Measurements from ENCODE around the gene DNAJA4. TPM values are rescaled to one million over a fixed set of nuclear protein-coding genes. Genes with fewer than 3 reads are reported as not detected.

Gene DNAJA4
- total RNA-seq, 2 experiments from 2014 or later = 26.0 to 28.5 TPM

DNA sequence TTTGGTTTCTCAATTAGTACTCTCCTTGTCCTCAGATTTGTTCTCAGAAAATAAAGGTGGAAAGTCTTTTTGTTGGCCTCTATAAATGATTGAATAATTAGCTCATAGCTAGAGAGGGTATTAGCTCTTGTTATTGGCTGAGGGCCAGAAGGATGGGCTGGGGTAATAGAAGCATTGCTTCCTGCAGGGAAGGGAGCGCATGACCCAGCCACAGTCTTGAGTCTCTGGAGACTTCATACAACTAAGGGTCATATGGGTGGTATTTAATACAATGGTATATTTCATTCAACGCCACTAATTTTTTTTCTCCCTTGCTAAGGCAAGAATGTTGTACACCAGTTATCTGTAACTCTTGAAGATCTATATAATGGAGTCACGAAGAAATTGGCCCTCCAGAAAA is 8.4 kb downstream of the DNAJA4 start:
- Mint-ChIP-seq H3K4me1 (peaks cover 8% of the 10 kb centered on the region), H3K9me3 (no peaks in the 10 kb centered on the region), H3K4me3 (no peak overlapping the region), H3K27me3 (no peaks in the 10 kb centered on the region), H3K27ac (no peak overlapping the region), H3K36me3 (peaks cover 3% of the 10 kb centered on the region)
- no peak for ATAC-seq (ENCODE audit: low read depth)
- POLR2A ChIA-PET = no interaction called here
- DNase-seq = no peak

- no peak for DNase-seq
- Mint-ChIP-seq H3K4me1 (peaks cover 5% of the 10 kb centered on the region), H3K27me3 (no peaks in the 10 kb centered on the region), H3K4me3 (no peak overlapping the region), H3K27ac (no peak overlapping the region), H3K36me3 (peaks cover 9% of the 10 kb centered on the region), H3K9me3 (no peaks in the 10 kb centered on the region)
- ATAC-seq (ENCODE audit: low read depth) = no peak
- POLR2A ChIA-PET = no interaction called here
Observed at GRCh38 chr15:78274994-78275393, 10.6 kb downstream of the DNAJA4 start.

DNA sequence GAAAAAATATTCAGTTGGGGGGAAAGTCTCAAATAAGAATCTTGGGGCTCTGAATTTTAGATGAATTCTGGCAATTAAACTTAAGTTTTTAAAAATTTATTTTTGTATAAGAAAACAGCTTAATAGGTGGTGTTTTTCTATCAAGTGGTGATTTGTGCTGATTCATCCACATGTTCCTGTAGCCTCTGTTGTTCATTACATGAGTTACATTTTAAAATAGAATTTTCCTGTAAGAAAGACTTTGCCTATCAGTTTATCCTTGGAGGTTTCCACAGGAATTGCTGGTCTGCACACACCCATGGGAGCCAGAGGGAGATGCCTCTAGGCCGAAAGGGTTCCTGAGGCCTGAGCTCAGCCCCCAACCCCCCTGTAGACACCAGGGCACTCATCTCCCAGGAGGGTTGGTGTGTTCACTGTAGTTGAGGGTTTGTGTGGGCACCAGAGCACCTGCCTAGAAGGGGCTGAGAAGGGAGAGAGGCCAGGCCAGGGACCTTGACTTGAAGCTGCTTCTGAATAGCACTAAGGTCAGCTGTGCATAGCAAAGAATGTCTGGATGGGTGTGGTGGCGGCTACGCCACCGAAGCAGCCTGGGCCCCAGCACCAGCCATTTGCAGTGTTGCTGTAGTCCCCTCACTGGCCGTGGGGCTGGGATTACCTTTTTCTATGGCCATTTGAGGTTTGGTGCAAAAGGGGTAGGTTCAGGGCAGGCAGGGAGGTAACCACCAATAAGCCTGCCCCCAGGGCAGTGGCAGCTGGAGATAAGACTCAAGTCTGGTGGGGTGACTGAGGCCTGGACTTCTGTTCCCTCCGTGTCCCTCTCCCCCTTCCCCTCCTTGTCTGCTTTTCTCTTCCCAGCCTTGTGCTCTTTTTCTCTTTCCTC is 11.9 kb downstream of the DNAJA4 start:
- DNase-seq = no peak
- Mint-ChIP-seq H3K36me3 (peaks cover 9% of the 10 kb centered on the region), H3K9me3 (no peaks in the 10 kb centered on the region), H3K4me1 (peaks cover 3% of the 10 kb centered on the region), H3K27ac (no peak overlapping the region), H3K4me3 (no peak overlapping the region), H3K27me3 (no peaks in the 10 kb centered on the region)
- ATAC-seq (ENCODE audit: low read depth) = no peak
- POLR2A ChIA-PET = no interaction called here

DNA sequence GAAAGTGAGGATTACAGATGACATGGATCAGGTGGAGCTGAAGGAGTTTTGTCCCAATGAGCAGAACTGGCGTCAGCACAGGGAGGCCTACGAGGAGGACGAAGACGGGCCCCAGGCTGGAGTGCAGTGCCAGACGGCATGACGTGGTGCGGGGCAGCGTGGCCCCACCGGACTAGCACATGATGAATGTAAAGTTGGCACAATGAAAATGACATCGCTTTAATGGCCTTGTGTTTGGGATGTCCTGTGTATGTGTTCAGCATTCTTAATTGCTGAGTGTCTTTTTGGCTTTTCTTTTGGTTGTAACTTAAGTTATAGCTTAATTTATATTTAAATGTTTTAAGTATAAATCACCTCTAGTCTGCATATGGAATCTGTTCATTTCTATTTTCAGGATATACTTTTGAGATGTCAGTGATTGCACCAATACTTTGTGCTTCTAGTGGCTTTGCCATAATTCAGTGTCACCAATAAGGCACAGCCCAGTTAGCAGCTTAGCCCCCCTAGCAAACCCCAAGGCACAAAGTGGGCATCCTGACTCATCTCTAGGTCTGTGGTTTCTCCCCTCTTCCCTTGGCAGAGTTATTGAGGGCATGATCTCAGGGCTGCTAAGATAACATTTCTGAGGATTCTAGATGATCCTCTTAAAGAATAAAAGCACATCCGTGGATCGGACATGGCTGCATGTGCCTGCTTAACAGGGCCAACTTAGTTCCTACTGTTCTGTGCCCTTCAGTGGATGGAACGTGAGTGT is 16.1 kb downstream of the DNAJA4 start:
- peaks cover 10% of the 10 kb centered on the region for H3K36me3 Mint-ChIP-seq
- no peak overlapping the region for H3K4me3 Mint-ChIP-seq
- POLR2A ChIA-PET = interaction anchor here (1.0 kb wide), 1 partner anchor 19 kb away, joined by 3 read pairs; the partner anchor contains the start of gene SKIC8
- no peak overlapping the region for H3K27ac Mint-ChIP-seq
- no peaks in the 10 kb centered on the region for H3K9me3 Mint-ChIP-seq
- peaks cover 3% of the 10 kb centered on the region for H3K4me1 Mint-ChIP-seq
- ATAC-seq (ENCODE audit: low read depth) = no peak
- no peaks in the 10 kb centered on the region for H3K27me3 Mint-ChIP-seq
- DNase-seq = no peak

DNA sequence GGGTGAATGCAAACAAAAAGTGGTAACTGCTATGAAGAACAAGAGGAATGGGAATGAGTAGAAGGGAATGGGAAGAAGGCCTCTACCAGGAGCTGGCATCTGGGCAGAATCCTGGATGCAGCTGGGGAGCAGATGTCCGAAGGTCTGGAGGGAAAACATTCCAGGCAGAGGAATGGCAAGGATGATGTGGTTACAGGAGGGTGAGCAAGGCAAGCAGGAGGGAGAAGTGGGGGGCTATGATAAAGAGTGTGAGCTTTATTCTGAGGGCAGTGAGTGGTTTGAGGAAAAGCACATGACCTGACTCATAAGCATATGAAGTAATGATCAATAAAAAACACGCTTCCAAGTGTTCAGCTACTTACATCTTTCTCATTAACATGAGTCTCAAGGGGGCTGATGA is 18.0 kb downstream of the DNAJA4 start:
- Mint-ChIP-seq H3K27ac (no peak overlapping the region), H3K9me3 (no peaks in the 10 kb centered on the region), H3K4me3 (no peak overlapping the region), H3K36me3 (peaks cover 17% of the 10 kb centered on the region), H3K4me1 (peaks cover 5% of the 10 kb centered on the region), H3K27me3 (no peaks in the 10 kb centered on the region)
- DNase-seq (no peak), ATAC-seq (ENCODE audit: low read depth) (no peak)
- POLR2A ChIA-PET = no interaction called here

- ATAC-seq (ENCODE audit: low read depth) (no peak), DNase-seq (no peak)
- no peak overlapping the region for H3K4me3 Mint-ChIP-seq
- H3K36me3 Mint-ChIP-seq = peaks cover 18% of the 10 kb centered on the region
- no peaks in the 10 kb centered on the region for H3K9me3 Mint-ChIP-seq
- peaks cover 5% of the 10 kb centered on the region for H3K4me1 Mint-ChIP-seq
- no peaks in the 10 kb centered on the region for H3K27me3 Mint-ChIP-seq
- H3K27ac Mint-ChIP-seq = no peak overlapping the region
- POLR2A ChIA-PET = interaction anchor here (1.3 kb wide), 1 partner anchor 15 kb away, joined by 3 read pairs; the partner anchor contains the start of gene SKIC8
Observed at GRCh38 chr15:78284758-78285157, 20.4 kb downstream of the DNAJA4 start.

DNA sequence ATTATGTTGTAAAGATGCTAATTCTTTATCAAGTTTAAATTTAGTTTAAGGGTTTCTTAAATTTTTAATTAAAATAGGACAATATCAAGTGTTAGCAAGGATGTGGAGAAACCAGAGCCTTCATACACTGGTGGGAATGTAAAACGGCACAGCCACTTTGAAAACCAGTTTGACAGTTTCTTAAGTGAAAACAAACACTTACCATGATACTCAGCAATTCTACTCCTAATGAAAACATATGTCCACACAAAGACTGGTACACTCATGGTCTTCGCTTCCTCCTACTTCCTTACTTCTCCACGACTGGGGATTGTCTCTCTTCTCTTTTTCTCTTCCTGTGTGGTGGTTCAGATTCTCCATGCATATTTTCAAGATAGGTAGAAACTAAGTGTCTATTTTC is 25.9 kb downstream of the DNAJA4 start:
- Mint-ChIP-seq H3K36me3 (peaks cover 16% of the 10 kb centered on the region), H3K9me3 (no peaks in the 10 kb centered on the region), H3K27ac (no peak overlapping the region), H3K4me3 (no peak overlapping the region), H3K27me3 (no peaks in the 10 kb centered on the region), H3K4me1 (peaks cover 2% of the 10 kb centered on the region)
- POLR2A ChIA-PET = no interaction called here
- ATAC-seq (ENCODE audit: low read depth) (no peak), DNase-seq (no peak)

- H3K27ac Mint-ChIP-seq = no peak overlapping the region
Observed at GRCh38 chr15:78291052-78291451, 26.7 kb downstream of the DNAJA4 start.

GRCh38 chr15:78291698-78292097 is 27.3 kb downstream of the DNAJA4 start:
- no peak overlapping the region for H3K27ac Mint-ChIP-seq
- peaks cover 12% of the 10 kb centered on the region for H3K36me3 Mint-ChIP-seq
- ATAC-seq (ENCODE audit: low read depth) (no peak), DNase-seq (no peak)
- no peaks in the 10 kb centered on the region for H3K9me3 Mint-ChIP-seq
- POLR2A ChIA-PET = no interaction called here
- H3K4me3 Mint-ChIP-seq = no peak overlapping the region
- no peaks in the 10 kb centered on the region for H3K27me3 Mint-ChIP-seq
- H3K4me1 Mint-ChIP-seq = no peaks in the 10 kb centered on the region

More at GRCh38 chr15:78291052-78291451, 26.7 kb downstream of the DNAJA4 start:
- H3K4me3 Mint-ChIP-seq = no peak overlapping the region
- peaks cover 14% of the 10 kb centered on the region for H3K36me3 Mint-ChIP-seq
- H3K27me3 Mint-ChIP-seq = no peaks in the 10 kb centered on the region
- ATAC-seq (ENCODE audit: low read depth) = no peak
- POLR2A ChIA-PET = no interaction called here
- peaks cover 2% of the 10 kb centered on the region for H3K4me1 Mint-ChIP-seq
- DNase-seq = no peak
- no peaks in the 10 kb centered on the region for H3K9me3 Mint-ChIP-seq

GRCh38 chr15:78292219-78292618 is 27.9 kb downstream of the DNAJA4 start:
- Mint-ChIP-seq H3K9me3 (no peaks in the 10 kb centered on the region), H3K27me3 (no peaks in the 10 kb centered on the region), H3K4me1 (peaks cover 3% of the 10 kb centered on the region), H3K36me3 (peaks cover 11% of the 10 kb centered on the region), H3K27ac (no peak overlapping the region), H3K4me3 (no peak overlapping the region)
- POLR2A ChIA-PET = no interaction called here
- no peak for DNase-seq
- ATAC-seq (ENCODE audit: low read depth) = no peak

DNA sequence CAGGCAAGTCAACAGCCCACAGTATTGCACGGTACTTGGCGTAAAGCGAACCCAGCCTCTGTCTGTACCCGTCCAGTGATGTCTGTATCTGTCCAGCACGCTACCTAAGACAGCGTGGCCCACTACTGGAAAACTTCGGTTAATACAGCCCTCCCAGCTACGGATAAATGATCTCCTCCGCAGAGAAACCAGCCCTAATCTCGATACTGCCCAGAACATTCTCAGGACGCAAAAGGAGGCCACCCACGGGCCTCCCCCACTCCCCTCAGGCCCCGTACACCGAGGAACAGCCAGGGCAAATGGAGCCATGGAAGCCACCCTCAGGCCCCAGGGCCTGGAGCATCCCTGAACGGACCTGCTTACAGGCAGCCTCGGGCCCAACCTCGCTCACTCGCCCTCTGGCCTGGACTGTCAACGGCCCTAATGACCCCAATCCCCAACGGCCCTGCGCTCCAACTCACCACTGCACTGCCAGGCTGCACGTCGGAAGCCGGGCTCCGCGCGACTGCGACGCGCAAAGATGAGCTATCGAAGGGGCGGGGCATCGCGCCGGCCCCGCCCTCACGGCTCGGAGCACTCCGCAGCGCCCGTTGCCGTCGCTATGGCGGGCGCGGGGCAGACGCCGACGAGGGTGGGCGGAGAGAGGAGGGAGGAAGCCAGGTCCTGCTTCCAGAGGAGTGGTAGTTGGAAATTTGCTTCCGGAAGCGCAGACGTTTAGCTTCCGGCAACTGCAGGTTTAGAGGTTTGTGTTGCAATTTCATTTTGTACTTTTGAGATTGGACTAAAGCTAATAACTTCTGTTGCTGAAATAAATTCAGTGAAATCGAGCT is 35.0 kb downstream of the DNAJA4 start, which contains the start of gene SKIC8:
SKIC8 (minus strand) TSS at position 509 of the 830 bp plus-strand sequence. CDS start 3,923 bp downstream, outside the sequence.
- peak within 1 kb of the TSS; percentile 95 for H3K27ac Mint-ChIP-seq
- H3K4me3 Mint-ChIP-seq = peak within 1 kb of the TSS; percentile 99
- ATAC-seq (ENCODE audit: low read depth) (peak; percentile 98), DNase-seq (peak; percentile 95)
- no peaks in the 10 kb centered on the region for H3K36me3 Mint-ChIP-seq
- no peaks in the 10 kb centered on the region for H3K27me3 Mint-ChIP-seq
- H3K4me1 Mint-ChIP-seq = peaks cover 18% of the 10 kb centered on the region
- no peaks in the 10 kb centered on the region for H3K9me3 Mint-ChIP-seq
- POLR2A ChIA-PET = interaction anchor here (0.6 to 2.4 kb wide), 12 partner anchors 12 to 1138 kb away, joined by 3 to 33 read pairs (median 3); partner anchors contain the start of genes DNAJA4, IREB2 and PSMA4

- Mint-ChIP-seq H3K4me3 (no peak overlapping the region), H3K27me3 (peaks cover 3% of the 10 kb centered on the region), H3K27ac (peak overlapping the region; percentile 20), H3K4me1 (peaks cover 18% of the 10 kb centered on the region), H3K36me3 (no peaks in the 10 kb centered on the region), H3K9me3 (no peaks in the 10 kb centered on the region)
- DNase-seq (no peak), ATAC-seq (ENCODE audit: low read depth) (no peak)
- POLR2A ChIA-PET = interaction anchor here (1.0 kb wide), 1 partner anchor 136 kb away, joined by 4 read pairs; no protein-coding TSS in a partner anchor
Observed at GRCh38 chr15:78301326-78301725, 37.0 kb downstream of the DNAJA4 start.

GRCh38 chr15:78301828-78302227 is 37.5 kb downstream of the DNAJA4 start:
- Mint-ChIP-seq H3K4me1 (peaks cover 18% of the 10 kb centered on the region), H3K36me3 (no peaks in the 10 kb centered on the region), H3K9me3 (no peaks in the 10 kb centered on the region), H3K4me3 (no peak overlapping the region), H3K27ac (no peak overlapping the region), H3K27me3 (peaks cover 3% of the 10 kb centered on the region)
- POLR2A ChIA-PET = interaction anchor here (1.0 kb wide), 1 partner anchor 136 kb away, joined by 4 read pairs; no protein-coding TSS in a partner anchor
- DNase-seq (no peak), ATAC-seq (ENCODE audit: low read depth) (no peak)
